NOMO-1 treated with DMSO at 0.1 percent for 48 hours (cell line): ENCODE results near the gene TSHZ2.
"Not testable (repeated sequence)": the region's sequence is repeated elsewhere in the genome, so short reads cannot be mapped to it uniquely, and the experiment has no call there.

Source experiments
- DNase-seq: peaks from one replicate; lab custom pipeline; 2025; ENCODE audit not compliant: unreplicated experiment; lab: John Stamatoyannopoulos, UW

TSHZ2 gene

GRCh38 chr20:53302695-53303412 is 330.7 kb downstream of the TSHZ2 start:
- peak; percentile 80 for DNase-seq

DNA sequence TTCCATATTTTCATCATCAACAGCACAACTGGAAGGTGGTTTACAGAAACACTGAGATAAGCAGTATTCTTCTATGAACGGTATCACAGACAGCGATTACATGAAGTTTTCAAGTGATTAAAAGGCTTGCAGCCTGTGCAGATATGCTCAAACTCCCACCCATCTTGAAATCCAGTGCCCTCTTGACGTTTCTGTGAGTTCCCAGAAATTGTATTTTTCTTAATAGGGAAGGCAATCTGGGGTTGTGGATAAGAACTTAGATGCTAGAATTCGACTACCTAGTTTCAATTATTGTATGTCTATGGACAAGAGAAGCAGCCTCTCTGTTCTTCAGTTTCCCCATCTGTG is 331.2 kb downstream of the TSHZ2 start:
- no peak for DNase-seq

GRCh38 chr20:53304146-53304545 is 332.0 kb downstream of the TSHZ2 start:
- DNase-seq = no peak

- peak; percentile 90 for DNase-seq
Observed at GRCh38 chr20:53306192-53306805, 334.1 kb downstream of the TSHZ2 start.

- DNase-seq = no peak
Observed at GRCh38 chr20:53307964-53308597, 335.9 kb downstream of the TSHZ2 start.

DNA sequence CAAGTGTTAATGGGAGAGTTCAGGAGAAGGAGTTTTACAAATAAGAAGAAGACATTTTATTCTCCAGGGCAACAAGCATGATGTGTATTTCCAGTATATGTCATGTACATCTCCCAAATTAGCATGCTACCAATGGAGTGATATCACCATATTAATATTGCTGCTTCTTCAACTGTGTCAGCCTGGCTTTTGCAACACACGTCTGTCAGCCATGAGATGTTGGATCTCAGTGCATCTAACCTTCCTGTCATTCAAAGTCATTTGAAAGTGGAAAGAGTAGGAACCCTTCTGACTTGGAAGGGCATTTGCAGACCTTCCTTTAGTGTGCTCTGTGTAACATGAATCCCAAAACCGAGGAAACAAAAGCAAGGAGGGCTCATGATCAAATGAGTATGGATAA is 337.4 kb downstream of the TSHZ2 start:
- DNase-seq = no peak

- no peak for DNase-seq
Observed at GRCh38 chr20:53312957-53313356, 340.8 kb downstream of the TSHZ2 start.

DNA sequence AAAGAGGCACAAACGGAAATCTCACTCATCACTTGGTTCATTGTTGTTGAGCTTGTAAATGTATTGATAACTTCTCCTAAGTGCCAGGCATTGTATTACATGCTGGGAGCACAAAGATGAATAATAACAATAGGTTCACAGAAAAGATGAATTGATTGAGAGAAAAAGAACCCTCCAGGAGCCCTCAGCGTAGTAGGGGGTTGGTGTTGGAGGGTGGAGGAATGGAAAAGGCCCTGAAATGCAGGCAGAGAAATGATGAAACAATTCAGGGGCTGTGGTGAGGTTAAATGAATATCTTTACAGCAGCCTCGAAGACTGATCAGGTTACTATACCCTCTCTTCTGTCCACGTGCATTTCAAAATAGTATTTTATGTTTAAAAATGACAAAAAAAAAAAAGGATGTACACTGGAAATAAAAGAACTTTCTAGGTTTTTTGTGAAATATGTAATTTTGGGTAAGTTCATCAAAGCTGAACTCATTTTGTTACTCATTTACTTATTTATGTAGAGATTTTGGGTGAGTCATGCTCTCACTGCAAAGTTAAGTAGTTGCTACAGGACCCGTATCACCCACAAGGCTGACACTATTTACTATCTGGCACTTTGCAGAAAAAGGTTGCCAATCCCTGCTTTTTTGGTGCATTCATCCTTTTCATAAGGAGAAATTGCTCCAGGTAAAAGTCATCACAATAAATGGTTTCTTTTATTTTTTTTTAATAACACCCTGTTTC is 344.2 kb downstream of the TSHZ2 start:
- peak; percentile 28 for DNase-seq

GRCh38 chr20:53319200-53319599 is 347.0 kb downstream of the TSHZ2 start:
- no peak for DNase-seq

- no peak for DNase-seq
Observed at GRCh38 chr20:53319716-53320115, 347.6 kb downstream of the TSHZ2 start.

GRCh38 chr20:53320701-53321100 is 348.5 kb downstream of the TSHZ2 start:
- DNase-seq = no peak

DNA sequence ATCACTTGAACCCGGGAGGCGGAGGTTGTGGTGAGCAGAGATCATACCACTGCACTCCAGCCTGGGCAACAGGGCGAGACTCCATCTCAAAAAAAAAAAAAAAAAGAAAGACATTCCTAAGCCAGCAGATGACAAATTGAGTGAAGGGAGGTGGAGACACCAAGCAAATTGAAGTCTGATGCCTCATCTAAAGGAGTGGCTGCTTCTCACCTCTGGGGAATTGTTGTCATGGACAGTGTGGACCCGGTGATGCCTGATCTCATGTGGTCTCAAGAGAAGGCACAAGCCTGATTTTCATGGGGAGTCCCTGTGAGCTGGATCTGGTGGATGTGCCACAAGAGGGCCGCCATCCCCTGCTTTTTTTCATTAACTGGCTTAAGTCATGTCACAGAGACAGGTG is 349.4 kb downstream of the TSHZ2 start:
- DNase-seq = no peak

DNA sequence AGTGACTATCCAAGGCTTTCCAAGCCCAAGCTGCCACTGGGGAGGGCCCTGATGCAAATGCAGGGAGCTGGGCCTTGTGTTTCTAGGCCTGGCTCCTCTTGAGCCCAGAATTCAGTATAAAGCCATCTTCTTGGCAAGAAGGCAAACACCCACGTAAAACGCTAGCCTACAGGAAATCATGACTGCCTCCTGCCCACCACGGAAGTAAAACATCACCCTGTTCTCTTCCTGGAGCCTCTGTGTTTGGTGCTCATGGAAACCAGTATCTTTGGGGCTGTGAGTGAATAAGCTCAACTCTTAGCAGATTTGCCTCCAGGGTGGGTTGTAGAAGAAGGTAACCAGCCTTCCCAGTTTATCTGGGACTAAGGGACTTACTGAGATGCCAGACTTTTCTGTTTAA is 350.5 kb downstream of the TSHZ2 start:
- no peak for DNase-seq

GRCh38 chr20:53323460-53323859 is 351.3 kb downstream of the TSHZ2 start:
- DNase-seq = not testable (repeated sequence)

- DNase-seq = no peak
Observed at GRCh38 chr20:53324816-53325215, 352.7 kb downstream of the TSHZ2 start.

GRCh38 chr20:53328961-53329360 is 356.8 kb downstream of the TSHZ2 start:
- DNase-seq = no peak

GRCh38 chr20:53329781-53330180 is 357.6 kb downstream of the TSHZ2 start:
- no peak for DNase-seq

DNA sequence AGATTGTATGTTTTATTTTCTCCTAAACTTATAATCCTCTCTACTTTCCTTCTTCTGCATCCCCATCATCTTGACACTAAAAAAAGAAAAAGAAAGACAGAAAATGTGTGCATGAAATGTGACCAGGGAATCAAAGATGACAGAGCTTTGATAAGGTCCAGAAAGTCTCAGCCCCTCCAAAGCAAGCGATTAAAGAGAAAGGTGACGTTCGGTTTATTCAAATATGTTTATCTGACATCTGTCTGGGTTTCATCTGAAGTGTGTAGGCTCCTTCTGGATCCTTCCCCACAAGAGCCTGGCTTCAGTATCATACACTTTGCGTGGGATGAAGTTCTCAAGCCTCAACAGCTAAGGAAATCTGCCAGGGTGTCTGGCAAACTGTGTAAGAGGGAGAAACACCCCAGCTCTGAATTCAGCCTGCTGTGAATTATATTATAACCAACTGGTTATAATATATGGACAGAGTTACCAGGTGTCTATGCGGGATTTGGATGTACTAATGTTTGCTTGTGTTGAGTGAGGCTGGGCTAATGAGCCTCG is 358.5 kb downstream of the TSHZ2 start:
- no peak for DNase-seq

DNA sequence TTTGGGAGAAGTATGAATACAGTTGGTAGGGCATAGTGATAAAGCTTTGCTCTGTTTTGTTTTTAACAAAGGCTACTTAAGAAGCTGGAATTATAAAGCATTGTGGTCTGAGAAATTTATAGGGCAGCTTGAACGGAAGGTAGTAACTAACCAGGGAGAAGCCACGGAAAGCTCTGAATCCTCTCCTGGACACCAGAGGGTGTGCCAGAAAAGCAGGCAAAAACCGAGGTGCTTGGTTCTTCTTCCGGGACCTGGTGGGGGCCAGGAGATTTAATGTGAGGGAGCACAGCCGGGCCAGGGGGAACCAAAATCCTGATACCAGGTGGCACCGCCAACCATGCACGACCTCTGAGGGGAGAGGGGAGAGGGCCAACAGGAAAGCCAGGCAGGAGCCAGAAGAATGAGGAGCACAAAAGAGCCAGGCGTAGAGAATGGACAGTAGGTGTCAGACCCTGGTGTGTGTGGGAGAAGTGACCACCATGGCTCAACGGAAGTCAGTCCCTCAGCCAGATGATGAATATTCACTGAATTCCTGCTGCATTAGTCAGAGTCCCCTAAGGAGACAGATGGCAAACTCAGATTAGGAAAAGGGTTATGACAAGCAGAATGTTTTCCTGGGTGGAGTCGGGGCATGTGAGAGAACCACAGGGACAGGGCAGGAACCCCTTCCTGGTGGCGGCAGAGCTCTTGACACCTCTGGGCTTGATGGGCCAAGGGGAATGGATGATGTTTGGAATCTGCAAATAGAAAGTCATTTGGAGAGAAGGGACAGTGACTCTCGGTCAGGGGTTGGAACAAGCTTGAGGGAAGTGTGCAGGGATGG is 359.2 kb downstream of the TSHZ2 start:
- no peak for DNase-seq

- no peak for DNase-seq
Observed at GRCh38 chr20:53332022-53332837, 360.1 kb downstream of the TSHZ2 start.
